ENCODE measurements around the gene WDR93.

DNA sequence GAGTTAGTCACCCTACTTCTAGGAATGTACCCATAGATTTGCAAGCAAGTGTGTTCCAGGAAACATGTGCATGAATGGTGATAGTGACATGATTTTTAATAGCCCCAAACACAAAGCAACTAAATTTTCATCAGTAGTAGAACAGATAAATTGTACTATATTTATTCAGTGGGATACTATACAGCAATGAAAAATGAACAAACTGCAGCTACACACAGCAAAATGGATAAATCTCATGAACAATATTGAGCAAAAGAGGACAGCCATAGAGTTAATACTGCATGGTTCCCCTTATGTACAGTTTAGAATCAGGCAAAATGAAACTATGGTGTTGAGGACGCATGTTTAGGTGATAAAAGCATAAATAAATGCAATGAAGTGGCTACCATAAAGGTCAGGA is 34.5 kb downstream of the WDR93 start:
- TF ChIP-seq ZNF274 (IDR thresholded peaks at IDR 0.05; ENCODE audit: low read depth, low read length): no peak
- no peak for TF ChIP-seq SUZ12 (IDR thresholded peaks at IDR 0.05; ENCODE audit: extremely low read depth, insufficient read depth, insufficient read length)
- no peak for TF ChIP-seq YY1 (IDR thresholded peaks at IDR 0.05; ENCODE audit: insufficient read depth, insufficient read length)

Measured in NT2/D1 (cell line).